Fibroblast of lung (primary cell): ENCODE results near the gene CHRM3.

Source experiments
- EZH2 ChIP-seq: IDR thresholded peaks from 2 replicates; pipeline ENCODE4 v1.5.1; 2012; ENCODE audit warnings: low read length, control low read depth, mild to moderate bottlenecking; ENCODE audit errors: missing control alignments
- TF ChIP-seq, protein P1 (sequence below), 2 donors: IDR thresholded peaks in 1 of 2; conservative IDR thresholded peaks in 1 of 2; 1 replicate in 1 of 2; 2 replicates in 1 of 2; pipeline ENCODE4 v1.5.1; 2011 to 2012; ENCODE audit warnings: low read length in 2 of 2, control low read depth in 1 of 2, inconsistent platforms in 1 of 2, low read depth in 1 of 2, mild to moderate bottlenecking in 1 of 2

DNA sequence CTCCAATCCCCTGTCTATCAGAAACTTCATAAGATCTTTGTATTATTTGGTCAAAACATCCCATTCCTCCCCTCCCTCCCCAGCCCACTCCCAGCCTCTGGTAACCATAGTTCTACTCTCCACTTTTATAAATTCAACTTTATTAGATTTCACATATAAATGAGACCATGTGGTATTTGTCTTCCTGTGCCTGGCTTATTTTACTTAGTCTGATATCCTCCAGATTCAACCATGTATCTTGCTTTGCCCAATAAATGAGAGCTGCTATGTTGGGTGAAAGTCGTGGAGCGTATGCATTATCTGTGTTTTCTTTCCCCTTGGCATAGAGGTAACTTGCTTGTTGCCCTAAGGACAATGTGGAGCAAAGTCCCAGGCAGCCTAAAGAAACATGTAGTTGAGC lies 28.5 kb upstream of the CHRM3 start:
- TF ChIP-seq, protein P1, sequence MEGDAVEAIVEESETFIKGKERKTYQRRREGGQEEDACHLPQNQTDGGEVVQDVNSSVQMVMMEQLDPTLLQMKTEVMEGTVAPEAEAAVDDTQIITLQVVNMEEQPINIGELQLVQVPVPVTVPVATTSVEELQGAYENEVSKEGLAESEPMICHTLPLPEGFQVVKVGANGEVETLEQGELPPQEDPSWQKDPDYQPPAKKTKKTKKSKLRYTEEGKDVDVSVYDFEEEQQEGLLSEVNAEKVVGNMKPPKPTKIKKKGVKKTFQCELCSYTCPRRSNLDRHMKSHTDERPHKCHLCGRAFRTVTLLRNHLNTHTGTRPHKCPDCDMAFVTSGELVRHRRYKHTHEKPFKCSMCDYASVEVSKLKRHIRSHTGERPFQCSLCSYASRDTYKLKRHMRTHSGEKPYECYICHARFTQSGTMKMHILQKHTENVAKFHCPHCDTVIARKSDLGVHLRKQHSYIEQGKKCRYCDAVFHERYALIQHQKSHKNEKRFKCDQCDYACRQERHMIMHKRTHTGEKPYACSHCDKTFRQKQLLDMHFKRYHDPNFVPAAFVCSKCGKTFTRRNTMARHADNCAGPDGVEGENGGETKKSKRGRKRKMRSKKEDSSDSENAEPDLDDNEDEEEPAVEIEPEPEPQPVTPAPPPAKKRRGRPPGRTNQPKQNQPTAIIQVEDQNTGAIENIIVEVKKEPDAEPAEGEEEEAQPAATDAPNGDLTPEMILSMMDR (conservative IDR thresholded peaks at IDR 0.05 in 1 of 2, IDR thresholded peaks at IDR 0.05 in 1 of 2; ENCODE audit: low read depth in 1 of 2, low read length in 2 of 2): no peak
- TF ChIP-seq EZH2: no peak
